Activated CD8-positive, alpha-beta T cell treated with anti-CD3 and anti-CD28 coated beads, Interleukin-2, amount 10 ng/mL, durations not matched to agents 7 days and 5 days (primary cell): ENCODE data around the gene TUBGCP6. TPM values are rescaled to one million over a fixed set of nuclear protein-coding genes. Genes with fewer than 3 reads are reported as not detected.

Experiments
- ATAC-seq: fragments of 150-1000 bp; cut with Tn5 transposase; one replicate; pipeline ENCODE4 v1.10.0; 2021; ENCODE audit warnings: moderate library complexity
- CTCF ChIA-PET: fragments of 350-600 bp; sonication (Branson Sonifier 250); formaldehyde crosslinking; loops from one replicate; lab custom pipeline; 2021; ENCODE audit warnings: antibody characterized with exemption; lab: Charles Lee
- POLR2A ChIA-PET: fragments of 350-600 bp; sonication (Branson Sonifier 250); formaldehyde crosslinking; loops from one replicate; lab custom pipeline; 2021; ENCODE audit warnings: antibody characterized with exemption; lab: Charles Lee
- DNase-seq: peaks from one replicate; pipeline ENCODE4 v3.0.0-alpha.2; 2020
- H3K27ac Mint-ChIP-seq: one replicate; pipeline ENCODE4 v1.8.0; 2021; ENCODE audit warnings: mild to moderate bottlenecking, mixed read lengths
- H3K27me3 Mint-ChIP-seq: one replicate; pipeline ENCODE4 v1.8.0; 2021; ENCODE audit warnings: low read depth, mixed read lengths
- H3K36me3 Mint-ChIP-seq: one replicate; pipeline ENCODE4 v1.8.0; 2021; ENCODE audit warnings: low read depth, mixed read lengths
- H3K4me1 Mint-ChIP-seq: one replicate; pipeline ENCODE4 v1.8.0; 2021; ENCODE audit warnings: low read depth, mixed read lengths
- H3K4me3 Mint-ChIP-seq: one replicate; pipeline ENCODE4 v1.8.0; 2021; ENCODE audit warnings: mild to moderate bottlenecking, mixed read lengths
- H3K9me3 Mint-ChIP-seq: one replicate; pipeline ENCODE4 v1.8.0; 2022; ENCODE audit warnings: mixed read lengths; ENCODE audit not compliant: insufficient read depth
- total RNA-seq, 2 experiments: library from RNA; stranded (reverse); gene quantifications; one replicate each; pipeline ENCODE4 v1.2.3, GENCODE V29; 2021

The TUBGCP6 gene
- total RNA-seq, 2 experiments from 2014 or later = 53.2 to 58.1 TPM

DNA sequence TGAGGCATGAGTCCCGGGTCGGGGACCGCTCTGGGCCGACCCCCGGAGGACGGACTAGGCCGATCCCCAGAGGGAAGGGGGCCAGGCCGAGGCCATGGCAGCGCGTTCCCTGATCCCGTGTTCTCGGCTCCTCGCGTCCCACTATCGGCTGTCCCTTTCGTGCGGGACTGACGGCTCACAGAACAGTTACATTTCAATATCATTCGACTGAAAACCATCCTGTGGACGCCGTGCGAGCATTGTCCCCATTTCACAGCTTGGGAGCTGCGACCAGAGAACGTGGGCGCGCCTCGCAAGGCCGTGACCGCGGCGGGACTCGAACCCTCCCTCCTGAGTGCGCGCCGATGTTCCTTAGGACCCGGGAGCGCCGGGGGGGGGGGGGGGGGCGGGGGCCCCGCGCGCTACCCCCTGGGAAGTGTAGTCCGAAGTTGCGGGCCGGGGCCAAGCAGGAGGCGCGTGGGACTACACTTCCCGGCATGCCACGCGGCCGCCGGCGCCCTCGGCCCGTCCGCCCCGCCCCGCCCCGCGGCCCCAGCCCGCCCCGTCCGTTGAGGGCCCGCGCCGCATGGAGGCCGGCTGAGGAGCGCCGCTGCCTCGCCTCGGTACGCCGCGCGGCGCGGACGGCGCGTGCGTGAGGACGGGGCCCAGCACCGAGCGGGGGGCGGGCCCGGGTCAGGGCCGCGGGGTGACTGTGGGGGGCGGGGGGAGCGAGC is 59.3 kb downstream of the TUBGCP6 start, which contains the start of gene TRABD:
Gene TRABD (plus strand): TSS at position 539 of the 713 bp plus-strand sequence. CDS start 7,148 bp downstream, outside the sequence.
- Mint-ChIP-seq H3K27ac (peak within 1 kb of the TSS; percentile 90), H3K27me3 (no peaks in the 10 kb centered on the region), H3K36me3 (peaks cover 13% of the 10 kb centered on the region), H3K4me3 (peak within 1 kb of the TSS; percentile 90), H3K9me3 (no peaks in the 10 kb centered on the region), H3K4me1 (peaks cover 37% of the 10 kb centered on the region)
- CTCF ChIA-PET = no interaction called here
- POLR2A ChIA-PET = interaction anchor here (0.7 kb wide), 1 partner anchor 209 kb away, joined by 3 read pairs; no protein-coding TSS in a partner anchor
- ATAC-seq (peak; percentile 70), DNase-seq (peak; percentile 92)

DNA sequence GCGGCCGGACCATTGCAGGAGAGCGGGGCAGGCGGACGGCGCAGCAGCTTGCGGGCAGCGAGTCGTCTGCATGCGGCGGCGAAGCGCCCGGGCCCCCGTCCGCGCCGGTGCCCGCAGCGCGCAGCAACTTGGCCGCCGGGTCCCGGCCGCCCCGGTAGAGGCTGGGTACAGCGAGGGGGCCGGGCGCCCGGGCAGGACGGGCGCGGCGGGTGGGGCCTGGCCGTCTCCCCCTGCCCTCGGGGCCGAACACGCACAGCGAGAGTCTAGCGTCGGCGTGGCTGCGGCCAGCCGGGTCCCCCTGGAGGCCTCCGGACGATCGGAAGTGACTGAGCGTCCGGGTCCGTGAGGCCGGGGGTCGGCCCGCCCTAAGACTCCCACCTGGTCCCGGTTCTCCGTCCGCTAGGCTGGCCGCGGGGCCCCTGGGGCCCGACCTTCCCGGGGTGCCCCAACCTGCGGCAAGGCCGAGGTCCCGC is 59.9 kb downstream of the TUBGCP6 start:
- H3K27me3 Mint-ChIP-seq = no peaks in the 10 kb centered on the region
- H3K4me3 Mint-ChIP-seq = peak overlapping the region; percentile 90
- no peaks in the 10 kb centered on the region for H3K9me3 Mint-ChIP-seq
- H3K36me3 Mint-ChIP-seq = peaks cover 13% of the 10 kb centered on the region
- DNase-seq (no peak), ATAC-seq (no peak)
- H3K4me1 Mint-ChIP-seq = peaks cover 39% of the 10 kb centered on the region
- no peak overlapping the region for H3K27ac Mint-ChIP-seq
- ChIA-PET CTCF (no interaction called here), POLR2A (no interaction called here)

DNA sequence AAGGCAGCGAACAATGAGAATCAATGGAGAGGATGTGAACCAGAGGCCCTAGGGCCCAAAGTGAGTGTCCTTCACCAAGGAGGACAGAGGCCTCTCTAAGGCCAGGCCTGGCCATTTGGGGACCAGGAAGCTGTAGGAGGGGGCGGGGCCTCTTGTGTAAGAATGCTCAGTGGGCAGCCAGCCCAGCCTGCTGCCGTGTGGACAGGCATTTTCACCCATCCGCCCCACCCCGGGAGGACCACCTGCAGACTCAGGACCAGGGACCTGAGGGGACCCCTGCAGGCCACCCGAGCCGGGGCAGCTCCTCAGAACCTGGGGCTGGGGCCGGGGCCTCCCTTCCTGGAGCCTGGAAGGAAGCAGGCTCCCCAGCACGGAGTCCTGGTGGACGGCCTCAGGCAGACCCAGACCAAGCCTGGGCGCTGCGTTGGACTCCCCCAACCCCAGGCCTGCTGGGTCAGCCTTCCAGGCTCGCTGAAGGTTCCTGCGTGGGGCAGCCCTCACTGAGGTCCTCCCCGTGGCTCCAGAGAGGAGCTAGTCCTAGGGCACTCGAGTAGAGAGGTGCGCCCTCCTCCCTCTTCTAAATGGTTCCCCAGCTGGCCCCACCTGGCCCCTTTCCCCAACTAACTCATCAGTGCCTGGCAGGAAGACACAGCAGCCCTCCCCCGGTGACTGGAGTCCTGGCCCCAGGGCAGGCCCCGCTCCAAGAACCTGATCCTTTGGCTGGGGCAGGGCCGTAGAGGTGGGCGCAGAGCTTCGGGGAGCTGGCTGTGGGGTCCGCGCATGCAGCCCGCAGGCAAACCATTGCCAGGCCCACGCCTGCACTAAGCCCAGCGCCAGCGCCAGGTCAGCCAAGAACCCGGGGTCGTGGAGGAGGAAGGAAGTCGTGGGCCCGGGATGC is 60.6 kb downstream of the TUBGCP6 start:
- Mint-ChIP-seq H3K9me3 (no peaks in the 10 kb centered on the region), H3K27me3 (no peaks in the 10 kb centered on the region), H3K36me3 (peaks cover 8% of the 10 kb centered on the region), H3K4me3 (peak overlapping the region; percentile 66), H3K27ac (peak overlapping the region; percentile 52), H3K4me1 (peaks cover 37% of the 10 kb centered on the region)
- POLR2A ChIA-PET = no interaction called here
- DNase-seq (no peak), ATAC-seq (no peak)
- CTCF ChIA-PET = no interaction called here

DNA sequence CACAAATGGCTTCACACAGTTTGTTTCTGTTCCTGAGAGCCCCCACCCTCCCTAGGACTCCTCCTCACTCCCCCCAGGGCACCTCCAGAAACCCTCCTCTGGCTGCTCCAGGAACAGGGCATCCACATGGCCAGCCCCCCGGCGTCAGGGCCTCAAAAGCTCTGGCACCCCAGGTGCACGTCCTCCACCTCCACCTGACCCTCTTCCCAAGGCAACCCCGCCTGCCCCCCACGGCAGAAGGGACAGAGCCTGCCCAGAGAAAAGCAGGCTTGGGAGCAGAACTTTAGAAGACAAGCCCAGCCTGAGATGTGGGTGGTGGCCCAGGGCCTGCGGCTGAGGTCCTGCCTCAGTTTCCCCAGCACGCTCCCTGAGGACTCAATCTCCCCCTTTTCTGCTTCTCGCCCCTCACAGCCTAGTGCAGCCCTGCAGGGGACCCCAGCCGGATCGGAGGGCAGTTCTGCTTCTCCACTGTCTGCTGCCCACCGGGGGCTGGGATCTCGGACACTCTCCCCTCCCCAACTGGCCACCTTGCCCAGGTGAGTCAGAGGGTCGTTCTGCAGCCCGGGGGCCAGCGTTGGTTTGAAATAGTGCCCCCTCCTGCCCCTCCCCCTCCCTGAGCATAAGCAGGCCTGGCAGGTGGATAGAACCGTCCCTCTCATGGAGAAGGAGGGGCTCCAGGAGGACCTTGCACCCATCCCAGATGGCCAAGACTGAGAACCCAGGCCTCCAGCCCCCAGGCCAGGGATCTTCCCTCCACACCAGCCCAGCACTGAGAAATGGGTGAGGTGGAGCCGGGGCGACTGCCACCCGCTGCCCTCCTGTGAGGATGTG is 61.5 kb downstream of the TUBGCP6 start:
- Mint-ChIP-seq H3K4me1 (peaks cover 28% of the 10 kb centered on the region), H3K4me3 (no peak overlapping the region), H3K27ac (peak overlapping the region; percentile 52), H3K36me3 (peaks cover 8% of the 10 kb centered on the region), H3K9me3 (no peaks in the 10 kb centered on the region), H3K27me3 (no peaks in the 10 kb centered on the region)
- no peak for DNase-seq
- POLR2A ChIA-PET = interaction anchor here (0.9 to 1.4 kb wide), 3 partner anchors 8 to 18 kb away, joined by 3 to 4 read pairs (median 4); no protein-coding TSS in a partner anchor
- CTCF ChIA-PET = no interaction called here
- no peak for ATAC-seq

DNA sequence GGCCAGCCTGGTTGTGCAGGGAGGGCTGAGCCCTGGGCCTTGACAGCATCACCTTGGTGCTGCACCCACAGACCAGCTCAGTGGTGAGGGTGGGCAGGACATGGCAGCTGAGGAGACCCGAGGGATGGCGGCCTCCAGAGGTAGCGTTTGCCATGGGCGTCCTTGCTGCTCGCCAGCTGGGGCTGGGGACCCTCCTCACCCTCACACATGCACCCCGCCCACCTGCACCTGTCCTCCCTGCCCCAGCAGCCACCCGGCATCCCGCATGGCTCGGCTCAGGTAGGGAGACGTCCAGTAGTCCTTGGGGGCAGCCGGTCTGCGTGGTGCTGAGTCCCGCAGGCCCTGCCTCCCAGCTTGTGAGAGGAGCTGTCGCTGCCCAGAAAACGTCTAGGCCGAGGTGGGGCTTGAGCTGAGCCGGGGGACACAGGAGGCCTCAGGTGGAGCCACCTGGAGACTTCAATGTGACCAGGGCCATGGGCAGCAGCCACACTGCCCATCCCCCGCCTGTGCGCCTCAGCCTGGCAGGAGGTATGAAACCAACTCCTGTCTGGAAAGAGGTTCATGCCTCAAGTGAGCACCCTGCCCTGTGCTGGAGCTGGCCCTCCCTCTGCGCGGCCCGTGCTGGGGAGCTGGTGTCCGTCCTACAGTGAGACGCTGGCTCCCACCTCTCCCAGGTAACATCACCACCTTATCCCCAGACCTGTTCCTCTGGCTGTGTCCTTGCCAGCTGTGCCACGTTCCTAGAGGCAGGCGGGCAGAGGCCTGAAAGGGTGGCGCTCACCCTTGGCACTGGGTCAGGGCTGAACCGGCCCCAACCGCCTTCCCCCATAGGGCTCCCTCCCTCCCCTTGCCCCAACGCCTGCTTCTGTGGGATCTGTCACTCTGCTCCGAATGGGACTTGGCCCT is 62.4 kb downstream of the TUBGCP6 start:
- Mint-ChIP-seq H3K36me3 (peaks cover 6% of the 10 kb centered on the region), H3K4me1 (peaks cover 20% of the 10 kb centered on the region)
- POLR2A ChIA-PET = interaction anchor here (0.9 to 1.4 kb wide), 3 partner anchors 9 to 19 kb away, joined by 3 to 4 read pairs (median 4); no protein-coding TSS in a partner anchor

DNA sequence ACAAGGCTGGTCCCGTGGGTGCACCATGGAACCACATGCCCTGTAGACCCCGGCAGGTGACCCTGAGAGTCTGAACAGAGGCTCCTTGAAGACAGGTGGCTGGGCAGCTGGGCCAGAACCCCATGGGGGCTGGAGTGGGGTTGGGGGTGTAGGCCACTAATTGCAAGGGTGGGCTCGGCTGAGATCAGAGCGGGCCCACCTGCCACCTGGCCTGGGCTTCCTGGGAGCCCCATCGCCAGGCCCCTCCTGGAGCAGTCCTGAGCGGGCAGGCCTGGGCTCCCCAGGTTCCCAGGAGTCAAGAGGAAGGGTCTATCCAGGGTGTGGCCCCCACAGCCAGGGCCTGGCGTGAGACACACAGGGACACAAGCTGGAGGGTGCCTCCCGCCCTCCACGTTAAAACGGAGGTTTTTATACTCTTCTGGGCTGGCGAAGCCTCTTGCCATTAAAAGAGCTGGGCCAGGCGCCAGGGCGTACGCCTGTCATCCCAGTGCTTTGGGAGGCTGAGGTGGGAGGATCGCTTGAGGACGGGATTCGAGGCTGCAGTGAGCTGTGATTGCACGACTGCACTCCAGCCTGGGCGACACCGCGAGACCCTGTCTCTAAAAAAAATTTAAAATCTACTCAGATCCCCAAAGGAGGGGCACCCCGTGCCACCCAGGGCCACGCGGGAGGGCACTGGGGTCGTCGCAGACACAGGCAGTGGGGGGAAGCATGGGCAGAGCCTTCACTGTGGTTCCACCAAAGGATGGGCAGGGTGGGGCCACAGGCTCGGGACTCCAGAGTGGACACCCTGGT is 63.9 kb downstream of the TUBGCP6 start:
- ATAC-seq = no peak
- H3K36me3 Mint-ChIP-seq = no peaks in the 10 kb centered on the region
- CTCF ChIA-PET = no interaction called here

More for the DNA sequence above, 62.4 kb downstream of the TUBGCP6 start:
- no peak for DNase-seq
- H3K4me3 Mint-ChIP-seq = no peak overlapping the region
- no peak for ATAC-seq
- no peaks in the 10 kb centered on the region for H3K9me3 Mint-ChIP-seq
- H3K27ac Mint-ChIP-seq = no peak overlapping the region
- H3K27me3 Mint-ChIP-seq = peaks cover 2% of the 10 kb centered on the region
- CTCF ChIA-PET = no interaction called here

DNA sequence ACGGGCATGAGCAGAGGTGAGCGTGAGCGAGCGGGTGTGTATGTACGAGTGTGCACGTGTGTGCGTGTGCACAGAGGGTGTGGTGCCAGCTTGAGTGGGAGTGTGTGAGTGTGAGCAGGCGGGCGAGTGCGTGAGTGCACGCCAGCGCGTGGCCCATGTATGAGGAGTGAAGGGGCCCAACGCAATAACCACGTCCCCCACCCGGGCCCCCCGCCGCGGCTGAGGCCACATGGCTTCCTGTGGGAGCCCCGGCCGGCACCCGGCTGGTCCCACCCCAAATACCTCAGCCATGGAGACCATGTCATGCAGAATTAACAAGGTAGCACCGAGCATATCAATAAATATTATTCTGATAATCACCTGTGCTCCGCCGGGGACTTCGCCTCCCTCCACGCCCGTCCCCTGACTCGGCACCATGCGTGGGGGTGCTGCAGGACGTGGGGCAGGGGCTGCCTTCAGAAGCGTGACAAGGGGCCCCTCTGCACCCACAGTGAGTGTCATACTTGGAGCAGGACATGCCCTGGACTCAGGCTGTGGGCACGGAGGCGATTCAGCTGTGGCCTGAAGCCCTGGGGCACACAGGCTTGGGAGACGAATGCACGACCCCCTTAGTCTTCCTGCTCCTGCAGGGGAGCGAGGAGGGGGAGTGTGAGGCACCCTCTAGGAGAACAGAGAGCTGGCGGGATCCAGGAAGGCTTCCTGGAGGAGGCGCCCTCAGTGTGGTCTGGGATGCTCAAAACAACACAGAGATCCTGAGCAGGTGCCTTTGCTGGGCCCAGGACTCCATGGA is 64.7 kb downstream of the TUBGCP6 start:
- no peak for ATAC-seq
- no peak for DNase-seq
- CTCF ChIA-PET = no interaction called here
- H3K9me3 Mint-ChIP-seq = no peaks in the 10 kb centered on the region
- H3K27me3 Mint-ChIP-seq = peaks cover 3% of the 10 kb centered on the region
- H3K36me3 Mint-ChIP-seq = no peaks in the 10 kb centered on the region
- H3K27ac Mint-ChIP-seq = no peak overlapping the region
- POLR2A ChIA-PET = no interaction called here
- peaks cover 11% of the 10 kb centered on the region for H3K4me1 Mint-ChIP-seq
- H3K4me3 Mint-ChIP-seq = no peak overlapping the region

More for the DNA sequence above, 63.9 kb downstream of the TUBGCP6 start:
- Mint-ChIP-seq H3K9me3 (no peaks in the 10 kb centered on the region), H3K27ac (no peak overlapping the region), H3K4me3 (no peak overlapping the region), H3K27me3 (peaks cover 3% of the 10 kb centered on the region), H3K4me1 (peaks cover 13% of the 10 kb centered on the region)
- POLR2A ChIA-PET = no interaction called here
- no peak for DNase-seq

DNA sequence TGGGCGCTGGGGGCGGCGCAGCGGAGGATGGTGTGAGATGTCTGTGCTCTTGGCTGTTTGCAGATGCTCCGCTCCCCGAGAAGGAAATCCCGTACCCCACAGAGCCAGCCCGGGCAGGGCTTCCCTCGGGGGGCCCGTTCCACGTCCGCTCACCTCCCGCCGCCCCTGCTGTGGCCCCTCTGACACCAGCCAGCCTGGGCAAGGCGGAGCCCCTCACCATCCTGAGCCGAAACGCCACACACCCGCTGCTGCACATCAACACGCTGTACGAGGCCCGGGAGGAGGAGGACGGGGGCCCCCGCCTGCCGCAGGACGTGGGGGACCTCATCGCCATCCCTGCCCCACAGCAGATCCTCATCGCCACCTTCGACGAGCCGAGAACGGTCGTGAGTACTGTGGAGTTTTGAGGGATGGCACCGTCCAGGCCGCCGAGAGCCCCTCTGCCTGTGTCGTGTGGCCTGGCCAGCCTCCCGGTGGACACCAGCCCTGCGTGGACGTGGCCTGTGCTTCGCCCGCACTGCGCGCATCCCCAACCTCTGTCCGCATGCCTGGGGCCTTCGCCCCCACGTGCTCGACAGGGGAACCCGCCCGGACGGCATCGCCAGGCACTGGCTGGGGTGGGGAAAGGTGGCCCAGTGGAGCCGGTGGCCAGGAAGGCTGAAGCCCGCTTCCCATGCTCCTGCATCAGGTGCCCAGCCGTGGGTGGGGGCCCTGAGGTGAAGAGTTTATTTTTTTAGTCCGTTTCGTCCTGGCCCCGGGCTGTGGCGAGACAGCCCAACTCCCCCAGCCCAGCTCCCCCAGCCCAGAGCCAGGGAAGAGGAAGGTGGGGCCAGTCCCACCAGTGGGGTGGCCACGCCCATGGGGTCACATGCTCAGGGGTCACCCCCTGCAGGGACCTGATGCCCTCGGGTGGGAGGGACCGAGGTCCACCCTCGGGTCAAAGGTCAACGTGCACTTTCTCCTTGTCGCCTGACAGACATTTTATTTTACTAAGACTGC is 65.7 kb downstream of the TUBGCP6 start:
- no peaks in the 10 kb centered on the region for H3K36me3 Mint-ChIP-seq
- POLR2A ChIA-PET = no interaction called here
- peaks cover 3% of the 10 kb centered on the region for H3K27me3 Mint-ChIP-seq
- H3K4me1 Mint-ChIP-seq = peaks cover 8% of the 10 kb centered on the region
- CTCF ChIA-PET = no interaction called here
- H3K4me3 Mint-ChIP-seq = no peak overlapping the region
- ATAC-seq = no peak
- no peak for DNase-seq
- H3K9me3 Mint-ChIP-seq = no peaks in the 10 kb centered on the region
- no peak overlapping the region for H3K27ac Mint-ChIP-seq

DNA sequence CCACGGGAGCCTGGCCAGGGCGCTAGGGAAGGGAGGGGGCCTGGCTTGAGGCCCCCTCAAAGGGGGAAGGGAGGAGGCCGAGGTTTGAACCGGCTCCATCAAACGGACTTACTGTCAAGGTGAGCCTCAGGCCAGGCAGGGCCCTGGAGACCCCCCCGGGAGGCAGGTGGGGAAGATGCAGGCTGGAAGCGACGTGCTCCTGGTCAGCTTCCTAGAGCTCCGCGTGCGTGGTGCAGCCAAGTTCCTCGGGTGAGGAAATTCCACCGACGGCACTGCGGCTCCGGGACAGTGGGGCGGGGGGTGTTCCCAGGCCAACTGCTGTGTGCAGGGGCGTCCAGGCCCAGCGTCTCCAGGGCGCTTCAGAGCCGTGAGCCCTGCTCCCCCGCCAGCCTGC is 66.4 kb downstream of the TUBGCP6 start:
- Mint-ChIP-seq H3K36me3 (no peaks in the 10 kb centered on the region), H3K27ac (no peak overlapping the region), H3K9me3 (no peaks in the 10 kb centered on the region), H3K4me3 (no peak overlapping the region), H3K27me3 (peaks cover 5% of the 10 kb centered on the region), H3K4me1 (peaks cover 8% of the 10 kb centered on the region)
- DNase-seq = no peak
- ChIA-PET CTCF (no interaction called here), POLR2A (no interaction called here)
- no peak for ATAC-seq
